ENCODE data around the gene KCNJ14. TPM values are rescaled to one million over a fixed set of nuclear protein-coding genes. Genes with fewer than 3 reads are reported as not detected.

Gene KCNJ14
- total RNA-seq, 1 donor from 2014 or later = 0.27 TPM

DNA sequence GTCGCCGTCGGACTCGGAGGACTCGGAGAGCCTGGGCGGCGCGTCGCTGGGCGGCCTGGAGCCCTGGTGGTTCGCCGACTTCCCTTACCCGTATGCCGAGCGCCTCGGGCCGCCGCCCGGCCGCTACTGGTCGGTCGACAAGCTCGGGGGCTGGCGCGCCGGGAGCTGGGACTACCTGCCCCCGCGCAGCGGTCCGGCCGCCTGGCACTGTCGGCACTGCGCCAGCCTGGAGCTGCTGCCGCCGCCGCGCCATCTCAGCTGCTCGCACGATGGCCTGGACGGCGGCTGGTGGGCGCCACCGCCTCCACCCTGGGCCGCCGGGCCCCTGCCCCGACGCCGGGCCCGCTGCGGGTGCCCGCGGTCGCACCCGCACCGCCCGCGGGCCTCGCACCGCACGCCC, 12.1 kb upstream of the KCNJ14 start:
- Histone ChIP-seq H3K27me3 (ENCODE audit: low read depth) (peaks cover 44% of the 10 kb centered on the region), H3K4me3 (peak overlapping the region; percentile 96), H3K4me1 (peaks cover 35% of the 10 kb centered on the region), H3K36me3 (peaks cover 14% of the 10 kb centered on the region), H3K27ac (replicated peaks) (no peak overlapping the region), H3K9me3 (replicated peaks) (no peaks in the 10 kb centered on the region)
- DNase-seq = no peak
- TF ChIP-seq, protein P1, sequence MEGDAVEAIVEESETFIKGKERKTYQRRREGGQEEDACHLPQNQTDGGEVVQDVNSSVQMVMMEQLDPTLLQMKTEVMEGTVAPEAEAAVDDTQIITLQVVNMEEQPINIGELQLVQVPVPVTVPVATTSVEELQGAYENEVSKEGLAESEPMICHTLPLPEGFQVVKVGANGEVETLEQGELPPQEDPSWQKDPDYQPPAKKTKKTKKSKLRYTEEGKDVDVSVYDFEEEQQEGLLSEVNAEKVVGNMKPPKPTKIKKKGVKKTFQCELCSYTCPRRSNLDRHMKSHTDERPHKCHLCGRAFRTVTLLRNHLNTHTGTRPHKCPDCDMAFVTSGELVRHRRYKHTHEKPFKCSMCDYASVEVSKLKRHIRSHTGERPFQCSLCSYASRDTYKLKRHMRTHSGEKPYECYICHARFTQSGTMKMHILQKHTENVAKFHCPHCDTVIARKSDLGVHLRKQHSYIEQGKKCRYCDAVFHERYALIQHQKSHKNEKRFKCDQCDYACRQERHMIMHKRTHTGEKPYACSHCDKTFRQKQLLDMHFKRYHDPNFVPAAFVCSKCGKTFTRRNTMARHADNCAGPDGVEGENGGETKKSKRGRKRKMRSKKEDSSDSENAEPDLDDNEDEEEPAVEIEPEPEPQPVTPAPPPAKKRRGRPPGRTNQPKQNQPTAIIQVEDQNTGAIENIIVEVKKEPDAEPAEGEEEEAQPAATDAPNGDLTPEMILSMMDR (IDR thresholded peaks at IDR 0.05; ENCODE audit: borderline replicate concordance) = no peak
- intact Hi-C loops (cut with micrococcal nuclease) = no loop called here

- peaks cover 44% of the 10 kb centered on the region for H3K27me3 ChIP-seq (ENCODE audit: low read depth)
- H3K4me3 ChIP-seq = peak overlapping the region; percentile 96
- TF ChIP-seq, protein P1 (IDR thresholded peaks at IDR 0.05; ENCODE audit: borderline replicate concordance) = no peak
- intact Hi-C loops (cut with micrococcal nuclease) = no loop called here
- H3K4me1 ChIP-seq = peaks cover 35% of the 10 kb centered on the region
- no peak for DNase-seq
- peaks cover 19% of the 10 kb centered on the region for H3K36me3 ChIP-seq
- H3K9me3 ChIP-seq (replicated peaks) = no peaks in the 10 kb centered on the region
- H3K27ac ChIP-seq (replicated peaks) = no peak overlapping the region
Observed at GRCh38 chr19:48443731-48444128, 11.6 kb upstream of the KCNJ14 start.

DNA sequence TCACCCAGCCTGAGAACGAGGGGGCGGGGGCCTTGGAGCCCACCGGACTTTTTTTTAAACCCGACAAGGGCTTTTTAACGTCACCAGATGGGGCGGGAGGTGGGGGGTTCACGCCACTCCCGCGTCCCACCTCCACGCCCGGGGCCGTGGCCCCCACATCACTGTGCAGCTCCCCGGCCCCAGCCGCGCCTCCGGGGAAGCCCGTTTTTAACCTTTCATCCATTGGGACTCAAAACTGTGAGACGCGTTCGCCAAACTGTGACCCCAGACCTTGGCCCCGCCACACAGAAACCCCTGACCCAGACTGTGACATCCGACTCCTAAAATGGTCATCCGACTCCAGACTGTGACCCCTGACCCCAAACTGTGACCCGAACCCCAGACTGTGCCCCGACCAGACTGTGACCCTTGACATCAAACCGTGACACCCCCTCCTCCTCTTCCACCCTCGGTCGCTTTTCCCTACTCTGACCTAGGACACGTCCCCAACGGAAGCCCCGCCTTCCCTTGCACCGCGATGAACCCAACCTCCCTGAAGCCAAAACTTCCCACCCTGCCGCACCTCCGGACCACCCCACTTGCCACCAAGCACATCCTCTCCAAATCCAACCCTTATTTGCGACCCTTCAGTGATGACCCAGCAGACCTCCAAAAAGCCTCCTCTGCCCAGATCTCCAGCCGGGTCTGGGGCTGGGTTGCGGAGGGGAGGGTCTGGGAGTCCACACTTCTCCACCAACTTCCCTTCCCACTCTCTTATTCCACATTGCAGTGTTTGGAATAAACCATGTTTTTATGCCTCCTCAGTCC, 11.0 kb upstream of the KCNJ14 start:
- no peak for DNase-seq
- Histone ChIP-seq H3K36me3 (peaks cover 23% of the 10 kb centered on the region), H3K4me1 (peaks cover 35% of the 10 kb centered on the region), H3K4me3 (peak overlapping the region; percentile 96), H3K9me3 (replicated peaks) (no peaks in the 10 kb centered on the region), H3K27ac (replicated peaks) (peak overlapping the region; percentile 90), H3K27me3 (ENCODE audit: low read depth) (peaks cover 44% of the 10 kb centered on the region)
- TF ChIP-seq, protein P1 (IDR thresholded peaks at IDR 0.05; ENCODE audit: borderline replicate concordance) = no peak
- intact Hi-C loops (cut with micrococcal nuclease) = no loop called here

GRCh38 chr19:48444936-48445200, 10.5 kb upstream of the KCNJ14 start:
- Histone ChIP-seq H3K27me3 (ENCODE audit: low read depth) (peaks cover 41% of the 10 kb centered on the region), H3K36me3 (peaks cover 29% of the 10 kb centered on the region), H3K4me1 (peaks cover 35% of the 10 kb centered on the region), H3K4me3 (peak overlapping the region; percentile 96), H3K27ac (replicated peaks) (peak overlapping the region; percentile 90), H3K9me3 (replicated peaks) (no peaks in the 10 kb centered on the region)
- TF ChIP-seq, protein P1 (IDR thresholded peaks at IDR 0.05; ENCODE audit: borderline replicate concordance) = no peak
- DNase-seq = no peak
- intact Hi-C loops (cut with micrococcal nuclease) = no loop called here

DNA sequence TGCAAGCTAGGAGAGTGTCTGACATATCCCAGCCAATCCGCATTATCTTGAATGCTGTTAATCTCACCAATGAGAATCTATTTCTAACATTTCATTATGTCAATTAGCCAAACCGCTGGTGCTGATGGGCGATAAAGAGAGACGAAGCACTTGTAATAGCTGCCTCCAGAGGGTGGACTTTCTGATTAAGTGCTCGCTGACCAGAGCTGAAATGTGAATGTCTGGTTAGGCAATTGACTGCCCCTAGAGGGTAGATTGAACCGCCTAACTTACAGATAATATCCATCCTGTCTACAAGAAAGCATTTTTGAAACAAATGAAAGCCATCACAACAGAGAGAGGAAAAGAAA, 10.1 kb upstream of the KCNJ14 start:
- peak overlapping the region; percentile 90 for H3K27ac ChIP-seq (replicated peaks)
- DNase-seq = no peak
- peaks cover 35% of the 10 kb centered on the region for H3K4me1 ChIP-seq
- TF ChIP-seq, protein P1 (IDR thresholded peaks at IDR 0.05; ENCODE audit: borderline replicate concordance) = peak; percentile 60
- peak overlapping the region; percentile 96 for H3K4me3 ChIP-seq
- H3K9me3 ChIP-seq (replicated peaks) = no peaks in the 10 kb centered on the region
- intact Hi-C loops (cut with micrococcal nuclease) = no loop called here
- peaks cover 37% of the 10 kb centered on the region for H3K27me3 ChIP-seq (ENCODE audit: low read depth)
- peaks cover 32% of the 10 kb centered on the region for H3K36me3 ChIP-seq
